HCT116 (cell line): Measurements from ENCODE around the gene LETMD1. TPM values are rescaled to one million over a fixed set of nuclear protein-coding genes. Genes with fewer than 3 reads are reported as not detected.

ENCODE experiments used
- ATAC-seq: fragments of 200-7000 bp; cut with Tn5 transposase; 2 replicates; pipeline ENCODE4 v1.9.1; 2020; ENCODE audit warnings: mild to moderate bottlenecking, moderate library complexity
- BruUV-seq: library from RNA; stranded (reverse); fragments of 400-500 nt; replicated peaks from 2 replicates; lab custom pipeline; 2021; lab: Mats Ljungman, UMichigan
- CTCF ChIA-PET: fragments of 300-600 bp; sonication (Branson Sonifier 250); formaldehyde crosslinking; loops from one replicate; lab custom pipeline; 2021; ENCODE audit warnings: antibody characterized with exemption; lab: Charles Lee
- POLR2A ChIA-PET: fragments of 300-600, 350-600 bp; sonication (Branson Sonifier 250); formaldehyde crosslinking; loops from one replicate; lab custom pipeline; 2021; ENCODE audit warnings: antibody characterized with exemption; lab: Charles Lee
- RAD21 ChIA-PET, 2 experiments: fragments of 300-600 bp; sonication (Branson Sonifier 250); formaldehyde crosslinking; loops; one replicate each; lab custom pipeline; 2023; ENCODE audit warnings: low total read pairs in 2 of 2; ENCODE audit not compliant: uncharacterized antibody in 2 of 2, unreplicated experiment in 2 of 2, low non-redundant PET in 1 of 2; lab: Charles Lee
- DNase-seq: peaks from one replicate; pipeline ENCODE4 v3.0.0-alpha.2; 2010; ENCODE audit warnings: low read depth, low spot score
- H2AFZ ChIP-seq: fragments of 200-600 bp; shearing (Covaris generic), sonication (generic); 2 replicates; pipeline ENCODE4 v1.6.1; 2017; ENCODE audit warnings: low read depth, mixed run types, mixed read lengths, antibody characterized with exemption, low read length; ENCODE audit not compliant: poor library complexity, severe bottlenecking
- H3K27ac ChIP-seq: 2 replicates; pipeline ENCODE4 v1.5.1; 2012; ENCODE audit warnings: low read depth, low read length
- H3K27me3 ChIP-seq: fragments of 200-600 bp; sonication (generic); 2 replicates; pipeline ENCODE4 v1.6.1; 2016; ENCODE audit warnings: mixed run types, low read length, mixed read lengths; ENCODE audit not compliant: insufficient read depth
- H3K36me3 ChIP-seq, 2 experiments: fragments of 200-500 bp in 1 of 2; fragments of 200-600 bp in 1 of 2; sonication (Bioruptor generic) in 1 of 2; sonication (generic) in 1 of 2; 2 replicates each; pipeline versions ENCODE4 v1.5.1 to v1.6.1; 2014 to 2016; ENCODE audit warnings: low read length in 2 of 2, inconsistent platforms in 1 of 2, mixed read lengths in 1 of 2, mixed run types in 1 of 2; ENCODE audit not compliant: insufficient read depth in 2 of 2, control insufficient read depth in 1 of 2
- H3K4me1 ChIP-seq, 2 experiments: fragments of 200-600 bp in 1 of 2; sonication (generic) in 1 of 2; 2 replicates each; pipeline versions ENCODE4 v1.5.1 to v1.6.1; 2012 to 2017; ENCODE audit warnings: low read length in 2 of 2, inconsistent platforms in 1 of 2, mild to moderate bottlenecking in 1 of 2, mixed read lengths in 1 of 2, mixed run types in 1 of 2, moderate library complexity in 1 of 2; ENCODE audit not compliant: insufficient read depth in 2 of 2, control insufficient read depth in 1 of 2
- H3K4me2 ChIP-seq: fragments of 200-600 bp; sonication (generic); 2 replicates; pipeline ENCODE4 v1.6.1; 2017; ENCODE audit warnings: mixed run types, low read length, mixed read lengths
- H3K4me3 ChIP-seq, 2 experiments: fragments of 200-600 bp in 1 of 2; sonication (generic) in 1 of 2; replicated peaks in 1 of 2; 2 replicates each; pipeline ENCODE4 v1.5.1; 2011 to 2016; ENCODE audit warnings: low read length in 2 of 2, control low read depth in 1 of 2, low read depth in 1 of 2, mild to moderate bottlenecking in 1 of 2, mixed read lengths in 1 of 2, mixed run types in 1 of 2
- H3K79me2 ChIP-seq: fragments of 200-600 bp; sonication (generic); 2 replicates; pipeline ENCODE4 v1.6.1; 2017; ENCODE audit warnings: mild to moderate bottlenecking, mixed run types, low read length, moderate library complexity, mixed read lengths; ENCODE audit not compliant: insufficient read depth
- H3K9ac ChIP-seq: fragments of 200-600 bp; sonication (generic); 2 replicates; pipeline ENCODE4 v1.6.1; 2016; ENCODE audit warnings: low read length, mixed read lengths
- H3K9me2 ChIP-seq: fragments of 200-600 bp; sonication (generic), shearing (Covaris generic); 2 replicates; pipeline ENCODE4 v1.6.1; 2017; ENCODE audit warnings: mixed run types, mild to moderate bottlenecking, moderate library complexity; ENCODE audit not compliant: insufficient read depth
- H3K9me3 ChIP-seq, 2 experiments: fragments of 200-500 bp in 1 of 2; fragments of 200-600 bp in 1 of 2; sonication (Bioruptor generic) in 1 of 2; sonication (generic) in 1 of 2; 2 replicates each; pipeline ENCODE4 v1.6.1; 2014 to 2017; ENCODE audit warnings: low read length in 2 of 2, mixed read lengths in 2 of 2, inconsistent platforms in 1 of 2, low read depth in 1 of 2, mild to moderate bottlenecking in 1 of 2, mixed run types in 1 of 2, moderate library complexity in 1 of 2; ENCODE audit not compliant: control insufficient read depth in 1 of 2, insufficient read depth in 1 of 2
- H4K20me1 ChIP-seq: fragments of 200-600 bp; sonication (generic), shearing (Covaris generic); 2 replicates; pipeline ENCODE4 v1.6.1; 2017; ENCODE audit warnings: mixed run types, mild to moderate bottlenecking, moderate library complexity; ENCODE audit not compliant: insufficient read depth
- CBX3 ChIP-seq: IDR thresholded peaks from 2 replicates; pipeline ENCODE4 v1.6.1; 2012; ENCODE audit warnings: low read depth
- EGR1 ChIP-seq: IDR thresholded peaks from 2 replicates; pipeline ENCODE4 v1.6.1; 2012; ENCODE audit warnings: low read depth
- ELF1 ChIP-seq: IDR thresholded peaks from 2 replicates; pipeline ENCODE4 v1.6.1; 2012; ENCODE audit warnings: low read depth, borderline replicate concordance
- FOSL1 ChIP-seq: IDR thresholded peaks from 2 replicates; pipeline ENCODE4 v1.6.1; 2012; ENCODE audit warnings: low read depth
- JUND ChIP-seq: IDR thresholded peaks from 2 replicates; pipeline ENCODE4 v1.6.1; 2012
- POLR2A ChIP-seq: IDR thresholded peaks from 2 replicates; pipeline ENCODE4 v1.7.0; 2011; ENCODE audit warnings: borderline replicate concordance; ENCODE audit not compliant: insufficient read depth, insufficient read length; ENCODE audit errors: extremely low read depth
- POLR2AphosphoS5 ChIP-seq: IDR thresholded peaks from 2 replicates; pipeline ENCODE4 v1.6.1; 2011; ENCODE audit warnings: mild to moderate bottlenecking, low read depth, low read length, moderate library complexity
- SIN3A ChIP-seq: IDR thresholded peaks from 2 replicates; pipeline ENCODE4 v1.6.1; 2012; ENCODE audit warnings: low read depth
- SP1 ChIP-seq: IDR thresholded peaks from 2 replicates; pipeline ENCODE4 v1.6.1; 2012; ENCODE audit warnings: low read depth
- SRF ChIP-seq: IDR thresholded peaks from 2 replicates; pipeline ENCODE4 v1.6.1; 2012; ENCODE audit warnings: low read depth
- TCF7L2 ChIP-seq: IDR thresholded peaks from 2 replicates; pipeline ENCODE4 v1.7.0; 2011; ENCODE audit warnings: borderline replicate concordance, inconsistent platforms; ENCODE audit not compliant: insufficient read depth, insufficient read length; ENCODE audit errors: extremely low read depth
- YY1 ChIP-seq: IDR thresholded peaks from 2 replicates; pipeline ENCODE4 v1.6.1; 2011; ENCODE audit warnings: low read length, low read depth, moderate library complexity, mild to moderate bottlenecking; ENCODE audit not compliant: insufficient replicate concordance; ENCODE audit errors: extremely low read depth
- ZFX ChIP-seq: fragments of 450-650 bp; IDR thresholded peaks from 2 replicates; pipeline ENCODE4 v1.6.1; 2017
- ZNF274 ChIP-seq: fragments of 200-500 bp; sonication (Bioruptor generic); IDR thresholded peaks from 2 replicates; pipeline ENCODE4 v1.6.1; 2014; ENCODE audit warnings: mild to moderate bottlenecking, low read depth, low read length, inconsistent platforms
- intact Hi-C: fragments of 100-400 bp; cut with micrococcal nuclease; formaldehyde crosslinking; loops from 2 replicates; pipeline ENCODE4 v1.10.0; 2022
- total RNA-seq: library from RNA; stranded (reverse); gene quantifications from one replicate; pipeline ENCODE4 v1.2.1, GENCODE V29; 2021; ENCODE audit not compliant: unreplicated experiment
- TF ChIP-seq, protein P1 (sequence below): IDR thresholded peaks from 2 replicates; pipeline ENCODE4 v1.6.1; 2012
- TF ChIP-seq, protein P2 (sequence below): IDR thresholded peaks from 2 replicates; pipeline ENCODE4 v1.6.1; 2012
- TF ChIP-seq, protein P3 (sequence below): IDR thresholded peaks from 2 replicates; pipeline ENCODE4 v1.6.1; 2012; ENCODE audit warnings: low read depth

Gene LETMD1
- total RNA-seq, 1 experiment from 2014 or later = 70.8 TPM

DNA sequence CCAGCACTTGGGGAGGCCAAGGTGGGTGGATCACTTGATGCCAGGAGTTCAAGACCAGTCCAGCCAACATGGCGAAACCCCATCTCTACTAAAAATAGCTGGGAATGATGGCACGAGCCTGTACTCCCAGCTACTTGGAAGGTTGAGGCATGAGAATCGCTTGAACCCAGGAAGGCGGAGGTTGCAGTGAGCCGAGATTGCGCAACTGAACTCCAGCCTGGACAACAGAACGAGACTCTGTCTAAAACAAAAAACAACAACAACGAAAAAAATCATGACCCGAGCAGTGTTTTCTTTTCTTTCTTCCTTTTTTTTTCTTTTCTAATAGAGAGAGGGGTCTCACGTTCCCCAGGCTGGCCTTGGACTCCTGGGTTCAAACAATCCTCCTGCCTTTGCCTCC, 38.8 kb downstream of the LETMD1 start:
- Histone ChIP-seq H3K9ac (no peak overlapping the region), H3K27ac (no peak overlapping the region), H3K9me3 (no peaks in the 10 kb centered on the region), H3K36me3 (0 out of 4 replicates have a peak, but pooled peaks cover 0 to 4% of the 10 kb centered on the region in 2 experiments), H3K9me2 (no peaks in the 10 kb centered on the region), H3K4me2 (no peak overlapping the region), H2AFZ (no peak overlapping the region), H3K4me1 (peaks cover 5 to 11% of the 10 kb centered on the region in 2 experiments; a peak in 3 of 4 replicates), H3K27me3 (no peaks in the 10 kb centered on the region), H3K79me2 (peaks cover 11% of the 10 kb centered on the region; the same call in 1 of the 2 replicates), H3K4me3 (no peak overlapping the region), H4K20me1 (no peaks in the 10 kb centered on the region)
- CTCF ChIA-PET = no interaction called here
- TF ChIP-seq SRF (no peak), TCF7L2 (no peak), JUND (no peak), SP1 (no peak), POLR2AphosphoS5 (no peak), FOSL1 (no peak), CBX3 (no peak), ZNF274 (no peak), YY1 (no peak), SIN3A (no peak), ELF1 (no peak), ZFX (no peak), EGR1 (no peak), POLR2A (no peak)
- TF ChIP-seq, protein P1, sequence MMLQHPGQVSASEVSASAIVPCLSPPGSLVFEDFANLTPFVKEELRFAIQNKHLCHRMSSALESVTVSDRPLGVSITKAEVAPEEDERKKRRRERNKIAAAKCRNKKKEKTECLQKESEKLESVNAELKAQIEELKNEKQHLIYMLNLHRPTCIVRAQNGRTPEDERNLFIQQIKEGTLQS = no peak
- TF ChIP-seq, protein P2, sequence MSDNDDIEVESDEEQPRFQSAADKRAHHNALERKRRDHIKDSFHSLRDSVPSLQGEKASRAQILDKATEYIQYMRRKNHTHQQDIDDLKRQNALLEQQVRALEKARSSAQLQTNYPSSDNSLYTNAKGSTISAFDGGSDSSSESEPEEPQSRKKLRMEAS = no peak
- TF ChIP-seq, protein P3, sequence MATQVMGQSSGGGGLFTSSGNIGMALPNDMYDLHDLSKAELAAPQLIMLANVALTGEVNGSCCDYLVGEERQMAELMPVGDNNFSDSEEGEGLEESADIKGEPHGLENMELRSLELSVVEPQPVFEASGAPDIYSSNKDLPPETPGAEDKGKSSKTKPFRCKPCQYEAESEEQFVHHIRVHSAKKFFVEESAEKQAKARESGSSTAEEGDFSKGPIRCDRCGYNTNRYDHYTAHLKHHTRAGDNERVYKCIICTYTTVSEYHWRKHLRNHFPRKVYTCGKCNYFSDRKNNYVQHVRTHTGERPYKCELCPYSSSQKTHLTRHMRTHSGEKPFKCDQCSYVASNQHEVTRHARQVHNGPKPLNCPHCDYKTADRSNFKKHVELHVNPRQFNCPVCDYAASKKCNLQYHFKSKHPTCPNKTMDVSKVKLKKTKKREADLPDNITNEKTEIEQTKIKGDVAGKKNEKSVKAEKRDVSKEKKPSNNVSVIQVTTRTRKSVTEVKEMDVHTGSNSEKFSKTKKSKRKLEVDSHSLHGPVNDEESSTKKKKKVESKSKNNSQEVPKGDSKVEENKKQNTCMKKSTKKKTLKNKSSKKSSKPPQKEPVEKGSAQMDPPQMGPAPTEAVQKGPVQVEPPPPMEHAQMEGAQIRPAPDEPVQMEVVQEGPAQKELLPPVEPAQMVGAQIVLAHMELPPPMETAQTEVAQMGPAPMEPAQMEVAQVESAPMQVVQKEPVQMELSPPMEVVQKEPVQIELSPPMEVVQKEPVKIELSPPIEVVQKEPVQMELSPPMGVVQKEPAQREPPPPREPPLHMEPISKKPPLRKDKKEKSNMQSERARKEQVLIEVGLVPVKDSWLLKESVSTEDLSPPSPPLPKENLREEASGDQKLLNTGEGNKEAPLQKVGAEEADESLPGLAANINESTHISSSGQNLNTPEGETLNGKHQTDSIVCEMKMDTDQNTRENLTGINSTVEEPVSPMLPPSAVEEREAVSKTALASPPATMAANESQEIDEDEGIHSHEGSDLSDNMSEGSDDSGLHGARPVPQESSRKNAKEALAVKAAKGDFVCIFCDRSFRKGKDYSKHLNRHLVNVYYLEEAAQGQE = no peak
- ATAC-seq (no peak), DNase-seq (no peak)
- intact Hi-C loops = loop anchor here (10.0 kb wide), 1 partner anchor 128 kb away; the partner anchor contains the start of gene POU6F1
- RAD21 ChIA-PET = no interaction called here
- no TSS peak for BruUV-seq
- POLR2A ChIA-PET = no interaction called here
